ENCODE measurements around the gene PPP4R4.
"Not testable (repeated sequence)": the region's sequence is repeated elsewhere in the genome, so short reads cannot be mapped to it uniquely, and the experiment has no call there.

PPP4R4 gene

DNA sequence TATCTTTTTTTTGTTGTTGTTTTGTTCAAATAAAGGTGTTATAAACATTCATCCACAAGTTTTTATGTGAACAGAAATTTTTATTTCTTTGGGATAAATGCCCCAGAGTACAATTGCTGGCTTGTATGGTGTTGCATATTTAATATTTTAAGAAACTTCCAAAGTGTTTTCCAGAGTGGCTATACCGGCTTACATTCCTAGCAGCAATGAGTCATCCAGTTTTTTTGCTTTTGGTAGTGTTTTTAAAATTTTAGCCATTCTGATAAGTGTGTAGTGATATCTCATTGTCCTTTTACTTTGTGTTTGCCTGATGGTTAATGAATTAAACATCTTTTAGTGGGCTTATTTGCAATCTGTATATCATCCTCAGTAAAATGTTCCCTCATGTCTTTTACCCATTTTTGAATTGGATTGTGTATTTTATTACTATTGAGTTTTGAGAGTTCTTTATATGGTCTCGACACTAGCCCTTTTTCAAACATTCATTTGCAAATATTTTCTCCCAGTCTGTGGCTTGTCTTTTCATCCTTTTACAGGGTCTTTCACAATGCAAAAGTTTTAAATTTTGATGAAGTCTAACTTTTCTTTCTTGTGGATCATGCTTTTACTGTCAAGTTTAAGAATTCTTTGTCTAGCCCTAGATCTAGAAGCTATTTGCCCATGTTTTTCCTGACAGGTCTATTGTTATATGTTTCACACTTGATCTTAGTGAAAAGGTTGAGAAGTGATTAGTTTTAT, 29.5 kb downstream of the PPP4R4 start:
- H3K4me3 ChIP-seq (ENCODE audit: low read depth, low read length) = no peak overlapping the region
- DNase-seq (ENCODE audit: low read depth) = no peak
- TF ChIP-seq, protein P1, sequence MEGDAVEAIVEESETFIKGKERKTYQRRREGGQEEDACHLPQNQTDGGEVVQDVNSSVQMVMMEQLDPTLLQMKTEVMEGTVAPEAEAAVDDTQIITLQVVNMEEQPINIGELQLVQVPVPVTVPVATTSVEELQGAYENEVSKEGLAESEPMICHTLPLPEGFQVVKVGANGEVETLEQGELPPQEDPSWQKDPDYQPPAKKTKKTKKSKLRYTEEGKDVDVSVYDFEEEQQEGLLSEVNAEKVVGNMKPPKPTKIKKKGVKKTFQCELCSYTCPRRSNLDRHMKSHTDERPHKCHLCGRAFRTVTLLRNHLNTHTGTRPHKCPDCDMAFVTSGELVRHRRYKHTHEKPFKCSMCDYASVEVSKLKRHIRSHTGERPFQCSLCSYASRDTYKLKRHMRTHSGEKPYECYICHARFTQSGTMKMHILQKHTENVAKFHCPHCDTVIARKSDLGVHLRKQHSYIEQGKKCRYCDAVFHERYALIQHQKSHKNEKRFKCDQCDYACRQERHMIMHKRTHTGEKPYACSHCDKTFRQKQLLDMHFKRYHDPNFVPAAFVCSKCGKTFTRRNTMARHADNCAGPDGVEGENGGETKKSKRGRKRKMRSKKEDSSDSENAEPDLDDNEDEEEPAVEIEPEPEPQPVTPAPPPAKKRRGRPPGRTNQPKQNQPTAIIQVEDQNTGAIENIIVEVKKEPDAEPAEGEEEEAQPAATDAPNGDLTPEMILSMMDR (IDR thresholded peaks at IDR 0.05; ENCODE audit: control insufficient read depth, extremely low read depth, insufficient read depth) = no peak

DNA sequence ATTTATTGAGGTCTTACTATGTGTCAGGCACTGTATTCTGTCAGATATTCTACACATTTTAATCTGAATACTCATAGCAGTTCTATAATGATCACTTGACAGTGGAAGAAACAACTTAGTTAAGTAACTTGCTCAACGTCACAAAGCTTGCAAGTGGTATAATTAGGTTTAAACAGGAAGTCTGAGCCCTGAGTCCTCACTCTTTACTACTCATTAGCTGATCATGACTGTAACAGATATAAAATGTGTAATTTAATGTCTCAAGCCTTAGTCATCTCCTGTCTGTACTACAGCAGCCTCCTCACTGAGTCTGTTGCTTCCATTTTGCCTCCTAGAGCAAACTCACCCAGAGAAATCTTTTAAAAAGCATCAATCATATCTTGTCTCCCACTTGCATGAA, 38.9 kb downstream of the PPP4R4 start:
- DNase-seq (ENCODE audit: low read depth) = no peak
- H3K4me3 ChIP-seq (ENCODE audit: low read depth, low read length) = no peak overlapping the region
- TF ChIP-seq, protein P1 (IDR thresholded peaks at IDR 0.05; ENCODE audit: control insufficient read depth, extremely low read depth, insufficient read depth) = no peak

DNA sequence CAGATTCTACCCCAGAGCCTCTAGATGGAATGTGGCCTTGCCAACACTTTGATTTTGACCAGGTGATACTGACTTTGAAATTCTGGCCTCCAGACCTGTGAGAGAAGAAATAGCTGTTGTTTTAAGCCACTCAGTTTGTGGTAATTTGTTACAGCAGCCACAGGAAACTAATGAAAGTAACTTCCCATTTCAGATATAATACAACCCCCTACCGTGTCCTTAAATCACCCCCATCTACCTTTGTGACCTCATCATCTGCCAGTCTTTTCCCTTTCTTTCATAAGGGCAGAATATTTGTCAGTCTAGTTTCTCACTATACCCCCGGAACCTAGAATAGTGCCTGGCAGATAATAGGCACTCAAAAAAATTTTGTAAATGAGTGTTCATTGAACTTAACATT, 39.6 kb downstream of the PPP4R4 start:
- H3K4me3 ChIP-seq (ENCODE audit: low read depth, low read length) = no peak overlapping the region
- DNase-seq (ENCODE audit: low read depth) = no peak
- TF ChIP-seq, protein P1 (IDR thresholded peaks at IDR 0.05; ENCODE audit: control insufficient read depth, extremely low read depth, insufficient read depth) = no peak

DNA sequence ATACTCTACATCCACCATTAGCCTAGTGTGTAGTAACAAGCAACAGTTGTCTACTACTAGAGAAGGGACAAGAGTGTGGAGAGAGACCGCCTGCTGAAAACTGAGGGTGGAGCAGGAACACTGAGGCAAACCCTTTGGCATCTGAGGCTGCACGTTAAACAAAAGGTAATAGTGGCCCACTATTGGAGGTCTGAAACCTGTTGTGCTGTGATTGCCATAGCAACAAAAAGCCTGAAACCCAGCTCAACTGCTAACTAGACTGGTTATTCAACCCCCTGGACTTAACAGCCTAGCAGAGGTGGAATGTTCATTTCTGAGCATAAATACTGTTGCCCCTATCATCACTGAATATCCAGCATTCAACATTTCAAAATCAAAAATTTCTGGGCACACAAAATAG, 43.0 kb downstream of the PPP4R4 start:
- DNase-seq (ENCODE audit: low read depth) = no peak
- H3K4me3 ChIP-seq (ENCODE audit: low read depth, low read length) = no peak overlapping the region
- TF ChIP-seq, protein P1 (IDR thresholded peaks at IDR 0.05; ENCODE audit: control insufficient read depth, extremely low read depth, insufficient read depth) = no peak

DNA sequence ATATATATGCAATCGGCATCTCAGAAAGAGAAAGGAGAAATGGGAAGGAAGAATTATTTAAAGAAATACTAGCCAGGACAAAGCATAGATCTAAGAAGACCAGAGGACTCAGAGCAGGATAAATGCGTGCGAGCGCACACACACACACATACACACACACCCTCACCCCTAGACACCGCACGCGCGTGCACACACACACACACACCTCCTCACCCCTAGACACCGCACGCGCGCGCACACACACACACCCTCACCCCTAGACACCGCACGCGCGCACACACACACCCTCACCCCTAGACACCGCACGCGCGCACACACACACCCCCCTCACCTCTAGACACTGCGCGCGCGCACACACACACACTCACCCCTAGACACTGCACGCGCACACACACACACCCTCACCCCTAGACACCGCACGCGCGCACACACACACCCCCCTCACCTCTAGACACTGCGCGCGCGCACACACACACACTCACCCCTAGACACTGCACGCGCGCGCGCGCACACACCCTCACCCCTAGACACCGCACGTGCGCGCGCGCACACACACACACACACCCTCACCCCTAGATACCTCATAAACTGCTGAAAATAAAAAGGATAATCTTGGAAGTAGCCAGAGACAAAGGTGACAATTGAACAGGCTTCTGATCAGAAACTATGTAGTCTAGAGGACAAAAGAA, 44.2 kb downstream of the PPP4R4 start:
- not testable (repeated sequence) for DNase-seq (ENCODE audit: low read depth); H3K4me3 ChIP-seq (ENCODE audit: low read depth, low read length)

DNA sequence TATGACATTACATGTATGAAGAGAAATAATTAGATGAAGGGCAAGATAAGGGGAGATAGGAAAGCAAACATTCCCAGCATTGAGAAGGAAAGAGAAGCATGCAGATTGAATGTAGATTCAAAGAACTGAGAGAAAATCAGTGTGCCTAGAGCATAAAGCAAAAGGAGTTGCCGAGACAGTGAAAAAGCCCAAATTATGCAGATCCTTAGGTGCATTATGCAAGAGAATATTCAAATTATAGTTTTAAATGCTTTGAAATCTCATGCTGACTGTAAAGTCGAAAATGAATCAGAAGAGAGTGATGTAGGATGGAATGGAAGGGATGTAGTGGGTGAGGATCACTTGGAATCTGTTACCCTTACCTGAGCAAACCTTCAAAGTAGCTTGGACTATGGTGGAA, 49.9 kb downstream of the PPP4R4 start:
- no peak for DNase-seq (ENCODE audit: low read depth)
- no peak overlapping the region for H3K4me3 ChIP-seq (ENCODE audit: low read depth, low read length)
- TF ChIP-seq, protein P1 (IDR thresholded peaks at IDR 0.05; ENCODE audit: control insufficient read depth, extremely low read depth, insufficient read depth) = no peak

DNA sequence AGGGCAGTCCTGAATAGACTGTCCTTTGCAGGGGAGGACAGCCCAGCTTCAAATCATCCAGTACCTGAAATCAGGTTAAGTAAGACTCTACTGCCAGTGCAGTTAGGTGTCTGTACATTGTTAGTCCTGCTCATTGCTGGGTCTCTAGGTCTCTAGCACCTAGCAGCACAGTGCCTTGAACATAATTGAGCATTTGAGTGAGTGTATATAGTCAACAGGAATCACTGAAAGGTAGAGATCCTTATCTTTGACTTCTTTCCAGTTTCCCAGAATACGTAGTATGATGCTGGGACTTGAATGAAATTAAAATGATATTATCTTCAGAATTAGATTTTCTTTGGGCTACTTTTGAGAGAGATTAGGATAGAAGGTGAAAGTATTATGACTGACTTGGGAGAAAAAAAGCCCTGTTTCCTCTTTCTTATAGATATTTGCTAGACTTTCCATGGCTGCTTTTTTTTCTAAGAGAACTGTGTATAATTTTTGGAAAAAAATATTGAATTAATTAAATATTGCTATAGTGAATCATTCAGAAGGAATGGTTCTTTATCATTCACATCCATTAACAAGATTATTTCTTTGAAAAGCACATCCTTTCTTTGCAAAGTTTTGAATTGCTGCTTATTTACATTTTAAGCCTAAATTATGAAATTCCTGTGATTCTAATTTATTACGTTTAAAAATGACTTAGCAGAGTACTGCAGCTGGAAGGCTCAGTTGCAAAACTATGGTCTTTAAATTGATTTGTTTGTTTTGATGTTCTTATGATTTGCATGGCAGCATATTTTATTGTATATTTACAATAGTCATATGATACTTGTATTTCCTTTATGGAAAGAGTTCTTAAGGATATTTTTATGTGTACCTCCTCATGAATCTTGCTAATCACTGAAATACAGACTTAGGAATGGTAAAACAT, 51.6 kb downstream of the PPP4R4 start:
- TF ChIP-seq, protein P1 (IDR thresholded peaks at IDR 0.05; ENCODE audit: control insufficient read depth, extremely low read depth, insufficient read depth) = no peak
- DNase-seq (ENCODE audit: low read depth) = peak; percentile 25

More for the DNA sequence above, 51.6 kb downstream of the PPP4R4 start:
- H3K4me3 ChIP-seq (ENCODE audit: low read depth, low read length) = no peak overlapping the region

Data from LNCaP clone FGC (cell line).